Inferior parietal cortex (tissue), 1 donor: ENCODE data around the gene AUTS2.

Experiments used
- DNase-seq: peaks from one replicate; pipeline ENCODE4 v3.0.0-alpha.2; 2016; ENCODE audit errors: extremely low spot score

AUTS2 gene

GRCh38 chr7:70498232-70498992 lies 900.1 kb downstream of the AUTS2 start:
- peak; percentile 26 for DNase-seq

- DNase-seq = no peak
These were observed 902.0 kb downstream of the AUTS2 start for GRCh38 chr7:70500261-70500660.

- no peak for DNase-seq
These were observed 904.0 kb downstream of the AUTS2 start for GRCh38 chr7:70502117-70502863.

GRCh38 chr7:70504254-70504653 lies 906.0 kb downstream of the AUTS2 start:
- DNase-seq = no peak

GRCh38 chr7:70505468-70505867 lies 907.2 kb downstream of the AUTS2 start:
- DNase-seq = no peak

- no peak for DNase-seq
These were observed 907.6 kb downstream of the AUTS2 start for GRCh38 chr7:70505886-70506285.

- DNase-seq = no peak
These were observed 908.2 kb downstream of the AUTS2 start for GRCh38 chr7:70506434-70506833.

- no peak for DNase-seq
These were observed 913.9 kb downstream of the AUTS2 start for GRCh38 chr7:70512144-70512543.

- DNase-seq = no peak
These were observed 914.5 kb downstream of the AUTS2 start for GRCh38 chr7:70512761-70513160.

GRCh38 chr7:70520611-70521010 lies 922.3 kb downstream of the AUTS2 start:
- no peak for DNase-seq

- no peak for DNase-seq
These were observed 925.1 kb downstream of the AUTS2 start for GRCh38 chr7:70523249-70523988.

GRCh38 chr7:70523989-70524351 lies 925.7 kb downstream of the AUTS2 start:
- no peak for DNase-seq

- DNase-seq = peak; percentile 45
These were observed 927.7 kb downstream of the AUTS2 start for GRCh38 chr7:70525991-70526390.

GRCh38 chr7:70527520-70528115 lies 929.3 kb downstream of the AUTS2 start:
- DNase-seq = no peak

- no peak for DNase-seq
These were observed 931.2 kb downstream of the AUTS2 start for GRCh38 chr7:70529436-70529835.

GRCh38 chr7:70529914-70530585 lies 931.8 kb downstream of the AUTS2 start:
- no peak for DNase-seq

- DNase-seq = no peak
These were observed 935.3 kb downstream of the AUTS2 start for GRCh38 chr7:70533614-70534013.

GRCh38 chr7:70539205-70539604 lies 940.9 kb downstream of the AUTS2 start:
- peak; percentile 23 for DNase-seq

GRCh38 chr7:70539617-70540016 lies 941.3 kb downstream of the AUTS2 start:
- DNase-seq = peak; percentile 24

GRCh38 chr7:70540641-70541040 lies 942.4 kb downstream of the AUTS2 start:
- DNase-seq = no peak

- no peak for DNase-seq
These were observed 944.6 kb downstream of the AUTS2 start for GRCh38 chr7:70542750-70543376.
